ENCODE results near the gene FAM111A. TPM values are rescaled to one million over a fixed set of nuclear protein-coding genes. Genes with fewer than 3 reads are reported as not detected.

FAM111A gene
- total and polyA plus RNA-seq, 2 donors (not counting 3 experiments of a cell fraction or from before 2014, with no cell fraction given) = 20.1 to 57.4 TPM

GRCh38 chr11:59137190-59137589 is 5.5 kb upstream of the FAM111A start:
- H3K79me2 ChIP-seq (ENCODE audit: control insufficient read depth, insufficient read depth, low read length) = no peaks in the 10 kb centered on the region
- no peaks in the 10 kb centered on the region for H3K36me3 ChIP-seq (ENCODE audit: control insufficient read depth in 2 of 2, extremely low read depth in 1 of 2, insufficient read depth in 2 of 2, low read length in 2 of 2)
- H3K27me3 ChIP-seq (ENCODE audit: control insufficient read depth in 2 of 2, insufficient read depth in 2 of 2, low read length in 2 of 2) = no peaks in the 10 kb centered on the region
- no peaks in the 10 kb centered on the region for H3K9me3 ChIP-seq (replicated peaks; ENCODE audit: control insufficient read depth, insufficient read depth, low read length)
- no peak for FAIRE-seq
- H3K4me2 ChIP-seq (ENCODE audit: insufficient read depth, low read length) = no peak overlapping the region
- no peak overlapping the region for H3K9ac ChIP-seq (replicated peaks; ENCODE audit: extremely low read depth, insufficient read depth, low read length)
- H4K20me1 ChIP-seq (replicated peaks; ENCODE audit: control insufficient read depth, extremely low read depth, insufficient read depth, low read length) = no peaks in the 10 kb centered on the region
- no peak overlapping the region for H3K27ac ChIP-seq (ENCODE audit: insufficient read depth, low read depth, low read length)
- H3K4me3 ChIP-seq (replicated peaks in 1 of 3; ENCODE audit: insufficient read depth in 1 of 3, low read depth in 1 of 3, low read length in 3 of 3) = no peak overlapping the region
- POLR2A ChIA-PET = no interaction called here
- no peak overlapping the region for H2AFZ ChIP-seq (ENCODE audit: low read depth, low read length)
- dilution Hi-C loops (cut with MboI; ENCODE audit: extremely low pct_ligation_motif_present, low sequenced_read_pairs) (no loop called here), intact Hi-C loops (cut with micrococcal nuclease) (no loop called here)
- no TSS peak for BruUV-seq (replicated peaks)
- peaks cover 5% of the 10 kb centered on the region for H3K4me1 ChIP-seq (ENCODE audit: control insufficient read depth, extremely low read depth, insufficient read depth, low read length)
- H3K9me1 ChIP-seq (replicated peaks; ENCODE audit: control insufficient read depth, extremely low read depth, insufficient read depth, low read length) = no peaks in the 10 kb centered on the region
- CTCF ChIA-PET = interaction anchor here (1.2 to 1.7 kb wide), 2 partner anchors 21 to 31 kb away, joined by 4 to 5 read pairs; partner anchors contain the start of gene FAM111B
- no peak for DNase-seq (ENCODE audit: low read depth, low spot score)
- TF ChIP-seq POLR2AphosphoS5 (IDR thresholded peaks at IDR 0.05; ENCODE audit: insufficient read depth, low read depth, low read length) (no peak), MYC (IDR thresholded peaks at IDR 0.05; ENCODE audit: low read depth, low read length) (no peak)

DNA sequence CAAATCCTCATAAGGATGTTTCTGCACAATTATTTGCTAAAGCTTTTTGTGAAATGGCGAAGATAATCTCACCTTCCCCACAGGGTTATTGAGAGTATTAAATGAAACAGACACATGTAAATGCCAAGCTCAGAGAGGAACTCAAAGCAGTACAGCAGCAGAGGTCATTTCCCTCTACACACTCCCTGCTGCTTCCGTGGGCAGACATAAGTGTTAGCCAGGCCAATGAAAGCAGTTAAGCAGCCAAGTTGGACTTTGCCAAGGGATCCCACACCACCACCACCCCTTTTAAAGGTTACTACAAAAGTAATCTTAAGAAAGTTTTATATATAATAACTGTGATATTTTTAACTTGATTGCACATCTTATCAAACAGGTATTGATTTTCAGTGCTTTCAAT is 4.0 kb upstream of the FAM111A start:
- POLR2A ChIA-PET = no interaction called here
- Histone ChIP-seq H3K27me3 (ENCODE audit: control insufficient read depth in 2 of 2, insufficient read depth in 2 of 2, low read length in 2 of 2) (no peaks in the 10 kb centered on the region), H3K9me3 (replicated peaks; ENCODE audit: control insufficient read depth, insufficient read depth, low read length) (no peaks in the 10 kb centered on the region), H3K4me2 (ENCODE audit: insufficient read depth, low read length) (no peak overlapping the region), H2AFZ (ENCODE audit: low read depth, low read length) (peak overlapping the region; percentile 26), H3K4me1 (ENCODE audit: control insufficient read depth, extremely low read depth, insufficient read depth, low read length) (peaks cover 11% of the 10 kb centered on the region), H3K36me3 (ENCODE audit: control insufficient read depth in 2 of 2, extremely low read depth in 1 of 2, insufficient read depth in 2 of 2, low read length in 2 of 2) (no peaks in the 10 kb centered on the region), H3K9ac (replicated peaks; ENCODE audit: extremely low read depth, insufficient read depth, low read length) (no peak overlapping the region), H3K9me1 (replicated peaks; ENCODE audit: control insufficient read depth, extremely low read depth, insufficient read depth, low read length) (no peaks in the 10 kb centered on the region), H3K27ac (ENCODE audit: insufficient read depth, low read depth, low read length) (no peak overlapping the region), H3K4me3 (replicated peaks in 1 of 3; ENCODE audit: insufficient read depth in 1 of 3, low read depth in 1 of 3, low read length in 3 of 3) (no peak overlapping the region), H4K20me1 (replicated peaks; ENCODE audit: control insufficient read depth, extremely low read depth, insufficient read depth, low read length) (no peaks in the 10 kb centered on the region), H3K79me2 (ENCODE audit: control insufficient read depth, insufficient read depth, low read length) (peaks cover 2% of the 10 kb centered on the region)
- intact Hi-C loops (cut with micrococcal nuclease) = no loop called here
- FAIRE-seq = no peak
- TF ChIP-seq GATA2 (IDR thresholded peaks at IDR 0.05; ENCODE audit: insufficient read depth, insufficient read length, low read depth, low read length) (no peak), CTCF (IDR thresholded peaks at IDR 0.05; ENCODE audit: extremely low read depth in 1 of 2, insufficient read depth in 1 of 2, low read depth in 1 of 2, low read length in 2 of 2) (no peak), POLR2A (IDR thresholded peaks at IDR 0.05; ENCODE audit: low read depth, low read length) (no peak), JUN (IDR thresholded peaks at IDR 0.05; ENCODE audit: borderline replicate concordance, insufficient read depth, insufficient read length, low read depth) (no peak), POLR2AphosphoS5 (IDR thresholded peaks at IDR 0.05; ENCODE audit: insufficient read depth, low read depth, low read length) (no peak), MAX (IDR thresholded peaks at IDR 0.05; ENCODE audit: insufficient read depth, insufficient read length) (no peak), FOS (IDR thresholded peaks at IDR 0.05; ENCODE audit: borderline replicate concordance, insufficient read depth, low read length) (no peak), MYC (IDR thresholded peaks at IDR 0.05; ENCODE audit: low read depth, low read length) (no peak), EZH2 (IDR thresholded peaks at IDR 0.05; ENCODE audit: borderline replicate concordance, low read depth, low read length, severe bottlenecking) (no peak)
- DNase-seq (ENCODE audit: low read depth, low spot score) = peak; percentile 45
- dilution Hi-C loops (cut with MboI; ENCODE audit: extremely low pct_ligation_motif_present, low sequenced_read_pairs) = no loop called here
- CTCF ChIA-PET = interaction anchor here (1.0 to 1.7 kb wide), 3 partner anchors 20 to 85 kb away, joined by 3 to 6 read pairs (median 4); partner anchors contain the start of gene FAM111B
- no TSS peak for BruUV-seq (replicated peaks)

All from endothelial cell of umbilical vein (primary cell).